ENCODE results near the gene MED13L.

The MED13L gene

DNA sequence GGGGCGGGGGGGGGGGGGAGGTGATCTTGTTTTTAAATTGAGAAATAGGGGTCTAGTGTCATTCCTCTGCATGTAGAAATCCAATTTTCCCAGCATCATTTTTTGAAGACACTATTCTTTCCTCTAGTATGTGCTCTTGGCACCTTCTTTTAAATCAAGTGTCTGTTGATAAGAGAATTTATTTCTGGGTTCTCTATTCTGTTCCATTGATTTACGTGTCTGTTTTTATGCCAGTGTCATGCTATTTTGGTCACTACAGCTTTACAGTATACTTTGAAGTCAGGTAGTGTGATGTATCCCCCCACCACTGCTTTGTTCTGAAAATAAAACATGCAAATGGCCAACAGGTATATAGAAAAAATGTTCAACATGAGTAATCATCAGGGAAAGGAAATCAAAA, 252.7 kb downstream of the MED13L start:
- no peaks in the 10 kb centered on the region for H3K9me3 ChIP-seq
- DNase-seq: no peak
- H3K4me1 ChIP-seq: peaks cover 0 to 38% (median 0%) of the 10 kb centered on the region in 4 donors
- no peaks in the 10 kb centered on the region for H3K27me3 ChIP-seq
- no peak overlapping the region for H3K4me3 ChIP-seq
- H3K36me3 ChIP-seq: peaks cover 0 to 4% (median 0%) of the 10 kb centered on the region in 3 donors
- no peak overlapping the region for H3K27ac ChIP-seq
- TF ChIP-seq, protein P1, sequence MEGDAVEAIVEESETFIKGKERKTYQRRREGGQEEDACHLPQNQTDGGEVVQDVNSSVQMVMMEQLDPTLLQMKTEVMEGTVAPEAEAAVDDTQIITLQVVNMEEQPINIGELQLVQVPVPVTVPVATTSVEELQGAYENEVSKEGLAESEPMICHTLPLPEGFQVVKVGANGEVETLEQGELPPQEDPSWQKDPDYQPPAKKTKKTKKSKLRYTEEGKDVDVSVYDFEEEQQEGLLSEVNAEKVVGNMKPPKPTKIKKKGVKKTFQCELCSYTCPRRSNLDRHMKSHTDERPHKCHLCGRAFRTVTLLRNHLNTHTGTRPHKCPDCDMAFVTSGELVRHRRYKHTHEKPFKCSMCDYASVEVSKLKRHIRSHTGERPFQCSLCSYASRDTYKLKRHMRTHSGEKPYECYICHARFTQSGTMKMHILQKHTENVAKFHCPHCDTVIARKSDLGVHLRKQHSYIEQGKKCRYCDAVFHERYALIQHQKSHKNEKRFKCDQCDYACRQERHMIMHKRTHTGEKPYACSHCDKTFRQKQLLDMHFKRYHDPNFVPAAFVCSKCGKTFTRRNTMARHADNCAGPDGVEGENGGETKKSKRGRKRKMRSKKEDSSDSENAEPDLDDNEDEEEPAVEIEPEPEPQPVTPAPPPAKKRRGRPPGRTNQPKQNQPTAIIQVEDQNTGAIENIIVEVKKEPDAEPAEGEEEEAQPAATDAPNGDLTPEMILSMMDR (IDR thresholded peaks at IDR 0.05): no peak
- intact Hi-C loops (cut with DNase I; ENCODE audit: low total_unique reads): no loop called here

DNA sequence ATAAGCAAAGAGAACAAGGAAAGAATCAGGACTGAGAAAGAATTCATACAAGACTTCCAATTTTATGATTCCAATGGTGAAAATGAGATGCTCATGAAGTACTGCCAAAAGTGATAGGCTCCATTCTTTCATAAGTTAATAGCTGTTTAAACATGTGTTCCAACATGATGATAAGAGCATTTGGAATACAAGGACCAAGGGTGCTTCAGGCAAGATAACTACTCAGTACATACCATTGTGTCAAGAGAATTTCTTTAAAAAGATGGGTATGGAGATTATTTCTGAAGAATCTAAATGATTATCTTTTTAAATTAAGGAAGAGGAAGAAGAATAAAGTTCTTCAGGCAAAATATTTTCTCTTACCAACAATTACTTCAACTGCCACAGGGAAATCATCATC, 258.1 kb downstream of the MED13L start:
- Histone ChIP-seq H3K4me3 (no peak overlapping the region), H3K27me3 (no peaks in the 10 kb centered on the region), H3K36me3 (peaks cover 0 to 14% (median 8%) of the 10 kb centered on the region in 3 donors), H3K27ac (no peak overlapping the region), H3K9me3 (no peaks in the 10 kb centered on the region), H3K4me1 (peaks cover 0 to 34% (median 6%) of the 10 kb centered on the region in 4 donors)
- intact Hi-C loops (cut with DNase I; ENCODE audit: low total_unique reads): no loop called here
- TF ChIP-seq, protein P1 (IDR thresholded peaks at IDR 0.05): no peak
- DNase-seq: no peak

DNA sequence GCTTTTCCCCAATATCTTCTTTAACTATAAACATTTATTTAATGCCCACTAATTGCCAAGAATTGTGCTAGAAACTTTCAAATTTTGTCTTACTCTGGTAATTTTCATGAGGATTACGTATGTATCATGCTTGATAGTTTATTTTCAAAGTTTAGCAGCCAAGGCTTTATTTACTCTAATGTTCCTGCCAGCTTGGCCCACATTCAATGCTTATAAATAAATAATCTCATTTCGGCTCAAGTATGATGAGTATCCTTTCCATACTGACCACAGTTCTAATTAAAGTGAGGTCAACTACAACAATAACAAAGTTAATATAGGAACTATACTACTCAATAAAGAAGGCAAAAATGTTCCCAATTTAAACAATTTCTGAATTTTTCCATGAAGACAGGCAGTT, 259.2 kb downstream of the MED13L start:
- H3K9me3 ChIP-seq: no peaks in the 10 kb centered on the region
- no peak overlapping the region for H3K4me3 ChIP-seq
- intact Hi-C loops (cut with DNase I; ENCODE audit: low total_unique reads): no loop called here
- peaks cover 0 to 17% (median 14%) of the 10 kb centered on the region in 3 donors for H3K36me3 ChIP-seq
- H3K4me1 ChIP-seq: peaks cover 0 to 25% (median 6%) of the 10 kb centered on the region in 4 donors
- H3K27ac ChIP-seq: peak overlapping the region in 1 of 2 donors; percentile 4
- no peaks in the 10 kb centered on the region for H3K27me3 ChIP-seq
- DNase-seq: no peak
- TF ChIP-seq, protein P1 (IDR thresholded peaks at IDR 0.05): no peak

DNA sequence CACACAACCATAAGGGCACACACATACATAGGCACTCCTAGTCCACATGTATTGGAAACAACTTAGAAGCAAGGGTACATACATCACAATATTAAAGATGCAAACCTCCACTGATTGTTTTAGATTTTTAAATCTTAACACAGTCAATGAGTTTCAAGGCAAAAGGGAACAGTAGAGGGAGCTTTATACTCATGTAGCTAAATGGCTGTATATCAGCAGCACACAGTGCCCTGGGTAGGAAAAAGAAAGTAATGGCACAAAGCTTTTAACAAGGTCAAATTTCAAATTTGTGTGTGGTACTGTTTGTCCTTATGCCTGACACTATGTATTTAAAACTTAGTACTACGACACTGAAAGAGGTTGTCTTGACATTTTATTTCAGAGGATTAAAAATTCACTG, 262.0 kb downstream of the MED13L start:
- Histone ChIP-seq H3K4me1 (peaks cover 0 to 17% (median 6%) of the 10 kb centered on the region in 4 donors), H3K9me3 (no peaks in the 10 kb centered on the region), H3K36me3 (peaks cover 0 to 39% (median 39%) of the 10 kb centered on the region in 3 donors), H3K27ac (no peak overlapping the region), H3K27me3 (no peaks in the 10 kb centered on the region), H3K4me3 (no peak overlapping the region)
- DNase-seq: no peak
- TF ChIP-seq, protein P1 (IDR thresholded peaks at IDR 0.05): peak; percentile 55 to 61
- intact Hi-C loops (cut with DNase I; ENCODE audit: low total_unique reads): no loop called here

DNA sequence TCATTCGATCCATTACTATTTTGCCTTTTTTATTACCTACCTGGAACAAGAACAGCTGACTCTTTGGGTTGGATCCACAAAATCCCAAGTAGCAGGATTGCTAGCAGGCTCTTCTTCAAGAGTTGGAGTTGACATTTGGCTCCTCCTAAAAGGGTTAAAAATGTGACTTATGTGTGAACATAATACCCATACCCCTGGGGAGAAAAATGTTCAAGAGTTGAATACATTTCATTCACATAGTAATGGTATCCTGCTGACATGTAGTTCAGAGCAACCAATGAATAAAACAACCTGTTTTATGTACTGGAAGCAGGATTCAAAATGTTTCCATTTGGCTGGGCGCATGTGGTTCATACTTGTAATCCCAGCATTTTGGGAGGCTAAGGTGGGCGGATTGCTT, 264.7 kb downstream of the MED13L start:
- TF ChIP-seq, protein P1 (IDR thresholded peaks at IDR 0.05): no peak
- H3K9me3 ChIP-seq: no peaks in the 10 kb centered on the region
- H3K27me3 ChIP-seq: no peaks in the 10 kb centered on the region
- H3K4me1 ChIP-seq: peaks cover 0 to 4% (median 0%) of the 10 kb centered on the region in 4 donors
- H3K4me3 ChIP-seq: no peak overlapping the region
- peaks cover 12 to 64% (median 50%) of the 10 kb centered on the region in 3 donors for H3K36me3 ChIP-seq
- no peak overlapping the region for H3K27ac ChIP-seq
- no peak for DNase-seq
- intact Hi-C loops (cut with DNase I; ENCODE audit: low total_unique reads): no loop called here

DNA sequence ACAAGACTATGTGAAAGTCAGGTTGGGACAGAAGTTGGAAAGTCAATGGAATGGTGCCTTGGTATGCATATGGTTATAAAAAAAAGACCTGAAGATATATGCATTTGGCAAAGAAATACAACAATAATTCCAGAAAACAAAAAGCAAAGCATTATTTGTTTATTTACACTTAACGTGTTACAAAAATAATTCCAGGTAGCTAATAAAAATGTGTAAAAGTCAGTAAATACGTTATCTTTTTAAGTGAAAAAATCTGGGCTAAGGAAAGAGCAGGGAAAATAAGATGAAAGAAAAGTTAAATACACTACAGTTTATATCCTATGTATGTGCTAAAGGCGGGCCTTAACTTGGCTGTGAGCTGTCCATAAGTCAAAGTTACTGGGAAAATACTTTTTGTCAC, 266.3 kb downstream of the MED13L start:
- intact Hi-C loops (cut with DNase I; ENCODE audit: low total_unique reads): no loop called here
- Histone ChIP-seq H3K36me3 (peaks cover 22 to 78% (median 62%) of the 10 kb centered on the region in 3 donors), H3K27me3 (no peaks in the 10 kb centered on the region), H3K4me3 (no peak overlapping the region), H3K9me3 (no peaks in the 10 kb centered on the region), H3K27ac (no peak overlapping the region), H3K4me1 (no peaks in the 10 kb centered on the region)
- DNase-seq: no peak
- TF ChIP-seq, protein P1 (IDR thresholded peaks at IDR 0.05): no peak

Measured in tibial artery (tissue), 4 donors.